HEK293 (cell line): Measurements from ENCODE around the gene TBCK.

Experiments
- CTCF ChIA-PET: fragments of 350-600 bp; formaldehyde crosslinking; extraction: SDS; loops from one replicate; lab custom pipeline; 2021; ENCODE audit warnings: antibody characterized with exemption; lab: Yijun Ruan, JAX
- POLR2A ChIA-PET: fragments of 300-600 bp; formaldehyde crosslinking; extraction: SDS; loops from one replicate; lab custom pipeline; 2020; ENCODE audit warnings: antibody characterized with exemption, inconsistent platforms; lab: Yijun Ruan, JAX
- H3K27ac ChIP-seq: fragments of 200-500 bp; sonication (Bioruptor generic); 2 replicates; pipeline ENCODE4 v1.5.1; 2014; ENCODE audit warnings: low read depth, low read length, control low read depth, inconsistent platforms; ENCODE audit errors: extremely low read depth
- H3K36me3 ChIP-seq, 2 experiments: fragments of 200-500 bp in 1 of 2; sonication (Bioruptor generic) in 1 of 2; 1 replicate in 1 of 2; 2 replicates in 1 of 2; pipeline ENCODE4 v1.5.1; 2014 to 2017; ENCODE audit warnings: inconsistent platforms in 2 of 2, low read length in 2 of 2; ENCODE audit not compliant: control insufficient read depth in 2 of 2, insufficient read depth in 1 of 2
- H3K4me1 ChIP-seq: fragments of 200-500 bp; sonication (Bioruptor generic); 2 replicates; pipeline ENCODE4 v1.5.1; 2014; ENCODE audit warnings: mild to moderate bottlenecking, low read length, inconsistent platforms; ENCODE audit not compliant: control insufficient read depth, insufficient read depth
- H3K4me3 ChIP-seq: 2 replicates; pipeline ENCODE4 v1.5.1; 2011; ENCODE audit warnings: low read depth, mild to moderate bottlenecking, control low read depth, low read length, moderate library complexity
- H3K9me3 ChIP-seq: fragments of 200-500 bp; sonication (Bioruptor generic); 2 replicates; pipeline ENCODE4 v1.5.1; 2014; ENCODE audit warnings: low read depth, low read length, inconsistent platforms; ENCODE audit not compliant: control insufficient read depth, insufficient read depth
- GLIS1 ChIP-seq: fragments of 450-650 bp; formaldehyde crosslinking; IDR thresholded peaks from 2 replicates; pipeline ENCODE4 v1.5.1; 2016; ENCODE audit warnings: missing biosample characterization, missing genetic modification characterization
- IKZF3 ChIP-seq: fragments of 450-650 bp; IDR thresholded peaks from 2 replicates; pipeline ENCODE4 v1.5.0; 2018; ENCODE audit warnings: missing biosample characterization, mild to moderate bottlenecking, missing genetic modification characterization, moderate library complexity
- MYNN ChIP-seq: fragments of 450-650 bp; formaldehyde crosslinking; IDR thresholded peaks from 2 replicates; pipeline ENCODE4 v1.5.1; 2016; ENCODE audit warnings: missing biosample characterization, missing genetic modification characterization, borderline replicate concordance
- SP2 ChIP-seq: fragments of 450-650 bp; formaldehyde crosslinking; IDR thresholded peaks from 2 replicates; pipeline ENCODE4 v1.5.1; 2016; ENCODE audit warnings: missing biosample characterization, missing genetic modification characterization
- YY1 ChIP-seq: fragments of 450-650 bp; formaldehyde crosslinking; IDR thresholded peaks from 2 replicates; pipeline ENCODE4 v1.5.1; 2018; ENCODE audit warnings: missing biosample characterization, missing genetic modification characterization
- ZNF23 ChIP-seq: fragments of 450-650 bp; formaldehyde crosslinking; IDR thresholded peaks from 2 replicates; pipeline ENCODE4 v1.5.1; 2016; ENCODE audit warnings: missing biosample characterization, missing genetic modification characterization, borderline replicate concordance
- ZNF555 ChIP-seq: fragments of 450-650 bp; formaldehyde crosslinking; conservative IDR thresholded peaks from 2 replicates; pipeline ENCODE4 v1.5.1; 2017; ENCODE audit warnings: missing biosample characterization, mild to moderate bottlenecking, missing genetic modification characterization, inconsistent platforms
- ZNF571 ChIP-seq: fragments of 450-650 bp; formaldehyde crosslinking; IDR thresholded peaks from 2 replicates; pipeline ENCODE4 v1.5.0; 2017; ENCODE audit warnings: missing biosample characterization, missing genetic modification characterization
- ZNF623 ChIP-seq: fragments of 450-650 bp; formaldehyde crosslinking; IDR thresholded peaks from 2 replicates; pipeline ENCODE4 v1.5.1; 2016; ENCODE audit warnings: missing biosample characterization, missing genetic modification characterization
- ZNF707 ChIP-seq: fragments of 450-650 bp; formaldehyde crosslinking; IDR thresholded peaks from 2 replicates; pipeline ENCODE4 v1.5.1; 2016; ENCODE audit warnings: missing biosample characterization, missing genetic modification characterization
- ZNF777 ChIP-seq: fragments of 450-650 bp; formaldehyde crosslinking; IDR thresholded peaks from 2 replicates; pipeline ENCODE4 v1.5.1; 2017; ENCODE audit warnings: missing biosample characterization, missing genetic modification characterization, borderline replicate concordance
- TF ChIP-seq, protein P1 (sequence below): fragments of 450-650 bp; formaldehyde crosslinking; IDR thresholded peaks from 2 replicates; pipeline ENCODE4 v1.5.1; 2016; ENCODE audit warnings: missing biosample characterization, missing genetic modification characterization
- TF ChIP-seq, protein P2 (sequence below): fragments of 450-650 bp; formaldehyde crosslinking; IDR thresholded peaks from 2 replicates; pipeline ENCODE4 v1.5.1; 2016; ENCODE audit warnings: missing biosample characterization, missing genetic modification characterization
- TF ChIP-seq, protein P3 (sequence below): fragments of 450-650 bp; formaldehyde crosslinking; IDR thresholded peaks from 2 replicates; pipeline ENCODE4 v1.5.1; 2017; ENCODE audit warnings: missing biosample characterization, missing genetic modification characterization
- TF ChIP-seq, protein P4 (sequence below): fragments of 450-650 bp; formaldehyde crosslinking; IDR thresholded peaks from 2 replicates; pipeline ENCODE4 v1.5.1; 2016; ENCODE audit warnings: missing biosample characterization, missing genetic modification characterization, borderline replicate concordance
- TF ChIP-seq, protein P5 (sequence below): fragments of 450-650 bp; formaldehyde crosslinking; IDR thresholded peaks from 2 replicates; pipeline ENCODE4 v1.5.1; 2016; ENCODE audit warnings: missing biosample characterization, missing genetic modification characterization, borderline replicate concordance
- TF ChIP-seq, protein P6 (sequence below): fragments of 450-650 bp; IDR thresholded peaks from 2 replicates; pipeline ENCODE4 v1.5.1; 2018; ENCODE audit warnings: missing biosample characterization, mild to moderate bottlenecking, missing genetic modification characterization
- TF ChIP-seq, protein P7 (sequence below): fragments of 450-650 bp; formaldehyde crosslinking; IDR thresholded peaks from 2 replicates; pipeline ENCODE4; 2016; ENCODE audit warnings: missing biosample characterization, missing genetic modification characterization

Gene TBCK

DNA sequence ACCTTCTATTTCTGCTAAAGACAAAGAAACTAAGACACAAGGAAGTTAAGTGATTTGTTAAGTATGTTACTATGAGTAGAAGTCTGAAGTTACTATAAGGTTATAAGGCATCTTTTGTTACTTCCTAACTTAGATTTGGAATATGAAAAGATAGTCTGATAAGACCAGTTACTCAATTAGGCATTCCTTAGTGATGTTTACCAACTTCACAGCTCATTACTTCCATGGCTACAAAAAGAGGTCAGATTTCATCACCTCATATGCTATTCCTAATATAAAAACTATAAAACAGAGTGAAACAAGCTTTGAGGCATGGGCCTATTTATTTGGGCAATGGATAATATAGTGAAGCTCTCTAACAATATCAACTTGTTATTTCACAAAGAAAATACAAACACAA is 143.1 kb downstream of the TBCK start (continued):
- TF ChIP-seq, protein P1, sequence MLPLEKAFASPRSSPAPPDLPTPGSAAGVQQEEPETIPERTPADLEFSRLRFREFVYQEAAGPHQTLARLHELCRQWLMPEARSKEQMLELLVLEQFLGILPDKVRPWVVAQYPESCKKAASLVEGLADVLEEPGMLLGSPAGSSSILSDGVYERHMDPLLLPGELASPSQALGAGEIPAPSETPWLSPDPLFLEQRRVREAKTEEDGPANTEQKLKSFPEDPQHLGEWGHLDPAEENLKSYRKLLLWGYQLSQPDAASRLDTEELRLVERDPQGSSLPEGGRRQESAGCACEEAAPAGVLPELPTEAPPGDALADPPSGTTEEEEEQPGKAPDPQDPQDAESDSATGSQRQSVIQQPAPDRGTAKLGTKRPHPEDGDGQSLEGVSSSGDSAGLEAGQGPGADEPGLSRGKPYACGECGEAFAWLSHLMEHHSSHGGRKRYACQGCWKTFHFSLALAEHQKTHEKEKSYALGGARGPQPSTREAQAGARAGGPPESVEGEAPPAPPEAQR (tag by site-specific recombination) = no peak
- TF ChIP-seq ZNF707 (tag by site-specific recombination) = no peak
- no peak for TF ChIP-seq SP2 (tag by site-specific recombination)
- TF ChIP-seq, protein P2, sequence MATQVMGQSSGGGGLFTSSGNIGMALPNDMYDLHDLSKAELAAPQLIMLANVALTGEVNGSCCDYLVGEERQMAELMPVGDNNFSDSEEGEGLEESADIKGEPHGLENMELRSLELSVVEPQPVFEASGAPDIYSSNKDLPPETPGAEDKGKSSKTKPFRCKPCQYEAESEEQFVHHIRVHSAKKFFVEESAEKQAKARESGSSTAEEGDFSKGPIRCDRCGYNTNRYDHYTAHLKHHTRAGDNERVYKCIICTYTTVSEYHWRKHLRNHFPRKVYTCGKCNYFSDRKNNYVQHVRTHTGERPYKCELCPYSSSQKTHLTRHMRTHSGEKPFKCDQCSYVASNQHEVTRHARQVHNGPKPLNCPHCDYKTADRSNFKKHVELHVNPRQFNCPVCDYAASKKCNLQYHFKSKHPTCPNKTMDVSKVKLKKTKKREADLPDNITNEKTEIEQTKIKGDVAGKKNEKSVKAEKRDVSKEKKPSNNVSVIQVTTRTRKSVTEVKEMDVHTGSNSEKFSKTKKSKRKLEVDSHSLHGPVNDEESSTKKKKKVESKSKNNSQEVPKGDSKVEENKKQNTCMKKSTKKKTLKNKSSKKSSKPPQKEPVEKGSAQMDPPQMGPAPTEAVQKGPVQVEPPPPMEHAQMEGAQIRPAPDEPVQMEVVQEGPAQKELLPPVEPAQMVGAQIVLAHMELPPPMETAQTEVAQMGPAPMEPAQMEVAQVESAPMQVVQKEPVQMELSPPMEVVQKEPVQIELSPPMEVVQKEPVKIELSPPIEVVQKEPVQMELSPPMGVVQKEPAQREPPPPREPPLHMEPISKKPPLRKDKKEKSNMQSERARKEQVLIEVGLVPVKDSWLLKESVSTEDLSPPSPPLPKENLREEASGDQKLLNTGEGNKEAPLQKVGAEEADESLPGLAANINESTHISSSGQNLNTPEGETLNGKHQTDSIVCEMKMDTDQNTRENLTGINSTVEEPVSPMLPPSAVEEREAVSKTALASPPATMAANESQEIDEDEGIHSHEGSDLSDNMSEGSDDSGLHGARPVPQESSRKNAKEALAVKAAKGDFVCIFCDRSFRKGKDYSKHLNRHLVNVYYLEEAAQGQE (tag by site-specific recombination) = no peak
- no peak for TF ChIP-seq ZNF777 (tag by site-specific recombination)
- TF ChIP-seq, all 188 proteins: peak for 0

DNA sequence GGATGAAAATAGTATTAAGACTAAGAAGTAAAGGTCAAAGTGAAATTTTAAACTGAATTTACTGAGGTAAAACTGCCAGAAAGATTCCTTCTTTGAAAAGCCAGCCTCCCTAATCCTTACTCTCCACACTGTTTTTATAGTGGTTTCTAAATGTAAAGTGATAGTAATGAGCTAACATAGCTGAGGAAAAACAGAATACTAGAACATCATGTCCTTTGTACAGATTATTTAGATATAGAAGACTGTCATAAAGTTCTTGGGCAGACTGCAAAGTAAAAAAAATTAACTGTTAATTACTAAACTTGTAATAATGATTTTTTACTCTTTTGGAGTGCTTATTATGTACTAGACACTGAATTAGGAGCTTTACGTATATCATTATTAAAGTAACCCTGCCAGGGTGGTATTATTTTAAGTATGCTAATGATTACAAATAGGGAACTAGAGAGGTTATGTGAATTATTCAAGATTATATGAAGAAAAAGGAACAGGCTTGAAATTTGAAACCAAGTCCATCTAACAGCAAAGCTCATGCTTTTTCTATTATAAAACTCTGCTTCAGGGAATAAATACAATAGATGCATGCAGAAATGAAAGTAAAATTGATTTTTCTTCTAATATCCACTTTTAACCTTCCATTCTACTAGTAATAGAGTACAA is 150.5 kb downstream of the TBCK start:
- Histone ChIP-seq H3K36me3 (no peaks in the 10 kb centered on the region), H3K9me3 (no peaks in the 10 kb centered on the region), H3K27ac (no peak overlapping the region), H3K4me3 (no peak overlapping the region), H3K4me1 (no peaks in the 10 kb centered on the region)
- ChIA-PET POLR2A (no interaction called here), CTCF (no interaction called here)
- no peak for TF ChIP-seq GLIS1 (tag by site-specific recombination)
- no peak for TF ChIP-seq ZNF555 (tag by site-specific recombination)
- TF ChIP-seq IKZF3 (tag by site-specific recombination) = no peak
- TF ChIP-seq, protein P3, sequence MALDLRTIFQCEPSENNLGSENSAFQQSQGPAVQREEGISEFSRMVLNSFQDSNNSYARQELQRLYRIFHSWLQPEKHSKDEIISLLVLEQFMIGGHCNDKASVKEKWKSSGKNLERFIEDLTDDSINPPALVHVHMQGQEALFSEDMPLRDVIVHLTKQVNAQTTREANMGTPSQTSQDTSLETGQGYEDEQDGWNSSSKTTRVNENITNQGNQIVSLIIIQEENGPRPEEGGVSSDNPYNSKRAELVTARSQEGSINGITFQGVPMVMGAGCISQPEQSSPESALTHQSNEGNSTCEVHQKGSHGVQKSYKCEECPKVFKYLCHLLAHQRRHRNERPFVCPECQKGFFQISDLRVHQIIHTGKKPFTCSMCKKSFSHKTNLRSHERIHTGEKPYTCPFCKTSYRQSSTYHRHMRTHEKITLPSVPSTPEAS = no peak
- no peak for TF ChIP-seq ZNF23
- TF ChIP-seq, protein P4, sequence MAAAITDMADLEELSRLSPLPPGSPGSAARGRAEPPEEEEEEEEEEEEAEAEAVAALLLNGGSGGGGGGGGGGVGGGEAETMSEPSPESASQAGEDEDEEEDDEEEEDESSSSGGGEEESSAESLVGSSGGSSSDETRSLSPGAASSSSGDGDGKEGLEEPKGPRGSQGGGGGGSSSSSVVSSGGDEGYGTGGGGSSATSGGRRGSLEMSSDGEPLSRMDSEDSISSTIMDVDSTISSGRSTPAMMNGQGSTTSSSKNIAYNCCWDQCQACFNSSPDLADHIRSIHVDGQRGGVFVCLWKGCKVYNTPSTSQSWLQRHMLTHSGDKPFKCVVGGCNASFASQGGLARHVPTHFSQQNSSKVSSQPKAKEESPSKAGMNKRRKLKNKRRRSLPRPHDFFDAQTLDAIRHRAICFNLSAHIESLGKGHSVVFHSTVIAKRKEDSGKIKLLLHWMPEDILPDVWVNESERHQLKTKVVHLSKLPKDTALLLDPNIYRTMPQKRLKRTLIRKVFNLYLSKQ (tag by site-specific recombination) = no peak
- TF ChIP-seq, protein P5, sequence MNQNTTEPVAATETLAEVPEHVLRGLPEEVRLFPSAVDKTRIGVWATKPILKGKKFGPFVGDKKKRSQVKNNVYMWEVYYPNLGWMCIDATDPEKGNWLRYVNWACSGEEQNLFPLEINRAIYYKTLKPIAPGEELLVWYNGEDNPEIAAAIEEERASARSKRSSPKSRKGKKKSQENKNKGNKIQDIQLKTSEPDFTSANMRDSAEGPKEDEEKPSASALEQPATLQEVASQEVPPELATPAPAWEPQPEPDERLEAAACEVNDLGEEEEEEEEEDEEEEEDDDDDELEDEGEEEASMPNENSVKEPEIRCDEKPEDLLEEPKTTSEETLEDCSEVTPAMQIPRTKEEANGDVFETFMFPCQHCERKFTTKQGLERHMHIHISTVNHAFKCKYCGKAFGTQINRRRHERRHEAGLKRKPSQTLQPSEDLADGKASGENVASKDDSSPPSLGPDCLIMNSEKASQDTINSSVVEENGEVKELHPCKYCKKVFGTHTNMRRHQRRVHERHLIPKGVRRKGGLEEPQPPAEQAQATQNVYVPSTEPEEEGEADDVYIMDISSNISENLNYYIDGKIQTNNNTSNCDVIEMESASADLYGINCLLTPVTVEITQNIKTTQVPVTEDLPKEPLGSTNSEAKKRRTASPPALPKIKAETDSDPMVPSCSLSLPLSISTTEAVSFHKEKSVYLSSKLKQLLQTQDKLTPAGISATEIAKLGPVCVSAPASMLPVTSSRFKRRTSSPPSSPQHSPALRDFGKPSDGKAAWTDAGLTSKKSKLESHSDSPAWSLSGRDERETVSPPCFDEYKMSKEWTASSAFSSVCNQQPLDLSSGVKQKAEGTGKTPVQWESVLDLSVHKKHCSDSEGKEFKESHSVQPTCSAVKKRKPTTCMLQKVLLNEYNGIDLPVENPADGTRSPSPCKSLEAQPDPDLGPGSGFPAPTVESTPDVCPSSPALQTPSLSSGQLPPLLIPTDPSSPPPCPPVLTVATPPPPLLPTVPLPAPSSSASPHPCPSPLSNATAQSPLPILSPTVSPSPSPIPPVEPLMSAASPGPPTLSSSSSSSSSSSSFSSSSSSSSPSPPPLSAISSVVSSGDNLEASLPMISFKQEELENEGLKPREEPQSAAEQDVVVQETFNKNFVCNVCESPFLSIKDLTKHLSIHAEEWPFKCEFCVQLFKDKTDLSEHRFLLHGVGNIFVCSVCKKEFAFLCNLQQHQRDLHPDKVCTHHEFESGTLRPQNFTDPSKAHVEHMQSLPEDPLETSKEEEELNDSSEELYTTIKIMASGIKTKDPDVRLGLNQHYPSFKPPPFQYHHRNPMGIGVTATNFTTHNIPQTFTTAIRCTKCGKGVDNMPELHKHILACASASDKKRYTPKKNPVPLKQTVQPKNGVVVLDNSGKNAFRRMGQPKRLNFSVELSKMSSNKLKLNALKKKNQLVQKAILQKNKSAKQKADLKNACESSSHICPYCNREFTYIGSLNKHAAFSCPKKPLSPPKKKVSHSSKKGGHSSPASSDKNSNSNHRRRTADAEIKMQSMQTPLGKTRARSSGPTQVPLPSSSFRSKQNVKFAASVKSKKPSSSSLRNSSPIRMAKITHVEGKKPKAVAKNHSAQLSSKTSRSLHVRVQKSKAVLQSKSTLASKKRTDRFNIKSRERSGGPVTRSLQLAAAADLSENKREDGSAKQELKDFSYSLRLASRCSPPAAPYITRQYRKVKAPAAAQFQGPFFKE (tag by site-specific recombination) = no peak
- TF ChIP-seq, protein P6, sequence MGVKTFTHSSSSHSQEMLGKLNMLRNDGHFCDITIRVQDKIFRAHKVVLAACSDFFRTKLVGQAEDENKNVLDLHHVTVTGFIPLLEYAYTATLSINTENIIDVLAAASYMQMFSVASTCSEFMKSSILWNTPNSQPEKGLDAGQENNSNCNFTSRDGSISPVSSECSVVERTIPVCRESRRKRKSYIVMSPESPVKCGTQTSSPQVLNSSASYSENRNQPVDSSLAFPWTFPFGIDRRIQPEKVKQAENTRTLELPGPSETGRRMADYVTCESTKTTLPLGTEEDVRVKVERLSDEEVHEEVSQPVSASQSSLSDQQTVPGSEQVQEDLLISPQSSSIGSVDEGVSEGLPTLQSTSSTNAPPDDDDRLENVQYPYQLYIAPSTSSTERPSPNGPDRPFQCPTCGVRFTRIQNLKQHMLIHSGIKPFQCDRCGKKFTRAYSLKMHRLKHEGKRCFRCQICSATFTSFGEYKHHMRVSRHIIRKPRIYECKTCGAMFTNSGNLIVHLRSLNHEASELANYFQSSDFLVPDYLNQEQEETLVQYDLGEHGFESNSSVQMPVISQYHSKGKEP (tag by site-specific recombination) = no peak
- no peak for TF ChIP-seq ZNF623 (tag by site-specific recombination)
- TF ChIP-seq, protein P7, sequence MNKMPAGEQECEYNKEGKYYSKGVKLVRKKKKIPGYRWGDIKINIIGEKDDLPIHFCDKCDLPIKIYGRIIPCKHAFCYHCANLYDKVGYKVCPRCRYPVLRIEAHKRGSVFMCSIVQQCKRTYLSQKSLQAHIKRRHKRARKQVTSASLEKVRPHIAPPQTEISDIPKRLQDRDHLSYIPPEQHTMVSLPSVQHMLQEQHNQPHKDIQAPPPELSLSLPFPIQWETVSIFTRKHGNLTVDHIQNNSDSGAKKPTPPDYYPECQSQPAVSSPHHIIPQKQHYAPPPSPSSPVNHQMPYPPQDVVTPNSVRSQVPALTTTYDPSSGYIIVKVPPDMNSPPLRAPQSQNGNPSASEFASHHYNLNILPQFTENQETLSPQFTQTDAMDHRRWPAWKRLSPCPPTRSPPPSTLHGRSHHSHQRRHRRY = no peak
- no peak for TF ChIP-seq MYNN (tag by site-specific recombination)
- no peak for TF ChIP-seq YY1 (tag by site-specific recombination)
- TF ChIP-seq ZNF571 = no peak
